ENCODE measurements around the gene NCBP3. TPM values are rescaled to one million over a fixed set of nuclear protein-coding genes. Genes with fewer than 3 reads are reported as not detected.

Gene NCBP3
- total and polyA plus RNA-seq, 2 of the 8 experiments (the other 6 are each of a cell fraction or from before 2014, with no cell fraction given): 19.6 to 46.1 TPM

DNA sequence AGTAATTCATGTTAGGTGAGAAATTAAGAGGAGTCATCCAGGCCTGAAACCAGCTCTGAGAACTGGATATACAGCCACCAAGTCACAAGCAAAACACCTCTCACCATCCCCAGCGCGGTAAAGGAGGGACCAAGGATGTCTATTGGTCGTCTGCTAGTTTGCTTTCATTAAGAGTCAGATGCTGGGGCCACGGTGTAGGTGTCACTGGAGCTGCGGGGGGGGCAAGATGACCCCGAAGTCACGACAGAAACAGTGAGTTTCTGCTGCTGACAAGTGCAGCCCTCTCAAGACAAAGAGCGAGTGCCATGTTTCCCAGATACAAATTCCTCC, 790 bp downstream of the NCBP3 start:
- Histone ChIP-seq H2BK120ac (replicated peaks; ENCODE audit: low read depth, low read length) (no peak overlapping the region), H3K4me1 (replicated peaks in 1 of 4; ENCODE audit: control insufficient read depth in 3 of 4, insufficient read depth in 4 of 4, low read length in 3 of 4) (0 out of 7 replicates have a peak, but pooled peaks cover 0 to 3% (median 0%) of the 10 kb centered on the region in 4 experiments), H2AFZ (ENCODE audit: low read length) (no peak overlapping the region), H3K4me2 (ENCODE audit: insufficient read depth in 1 of 2, low read depth in 2 of 2, low read length in 2 of 2) (peak overlapping the region; percentile 48 to 88), H3K27me3 (replicated peaks in 1 of 4; ENCODE audit: control insufficient read depth in 3 of 4, extremely low read depth in 1 of 4, insufficient read depth in 3 of 4, low read length in 3 of 4) (no peaks in the 10 kb centered on the region), H3K18ac (ENCODE audit: extremely low read depth, low read length) (no peak overlapping the region; the same call in 1 of the 2 replicates), H3K23me2 (ENCODE audit: low read depth, low read length) (0 out of 2 replicates have a peak, but pooled peaks cover 3% of the 10 kb centered on the region), H4K8ac (ENCODE audit: extremely low read depth, insufficient read depth, low read length) (no peak overlapping the region), H2BK15ac (ENCODE audit: low read length) (no peak overlapping the region), H3K14ac (ENCODE audit: insufficient read length) (no peak overlapping the region), H3K9ac (replicated peaks in 1 of 4; ENCODE audit: extremely low read depth in 1 of 4, low read depth in 3 of 4, low read length in 3 of 4) (peak overlapping the region in 3 of 4 experiments; percentile 52 to 97 (median 96); a peak in 4 of 7 replicates), H3K23ac (ENCODE audit: insufficient read length) (no peak overlapping the region), H2BK20ac (ENCODE audit: low read length) (no peak overlapping the region), H3K56ac (replicated peaks; ENCODE audit: insufficient read length, low read depth, low read length) (no peak overlapping the region), H3K79me2 (ENCODE audit: control insufficient read depth in 1 of 2, insufficient read depth in 2 of 2, low read length in 2 of 2) (peaks cover 7 to 38% of the 10 kb centered on the region in 2 experiments; a peak in 3 of 4 replicates), H2BK12ac (ENCODE audit: low read depth, low read length) (no peak overlapping the region), H3K79me1 (ENCODE audit: low read depth, low read length) (peaks cover 2% of the 10 kb centered on the region; the same call in 1 of the 2 replicates), H4K20me1 (replicated peaks in 1 of 2; ENCODE audit: control insufficient read depth in 1 of 2, insufficient read depth in 2 of 2, low read length in 2 of 2) (peaks cover 5 to 6% of the 10 kb centered on the region in 2 experiments), H2AK5ac (ENCODE audit: low read depth, low read length) (no peak overlapping the region), H3K36me3 (ENCODE audit: control insufficient read depth in 2 of 4, insufficient read depth in 4 of 4, low read length in 3 of 4) (peaks cover under 1 to 23% (median 16%) of the 10 kb centered on the region in 4 experiments; a peak in 7 of 8 replicates), H3K9me3 (ENCODE audit: insufficient read depth in 2 of 2, low read depth in 1 of 2, low read length in 1 of 2) (no peaks in the 10 kb centered on the region), H4K91ac (replicated peaks; ENCODE audit: insufficient read length, low read length) (no peak overlapping the region), H3K4ac (replicated peaks; ENCODE audit: insufficient read length, low read depth, low read length) (no peak overlapping the region), H2BK5ac (ENCODE audit: low read depth, low read length) (no peak overlapping the region; the same call in 1 of the 2 replicates), H4K5ac (ENCODE audit: insufficient read length, low read depth, low read length) (no peak overlapping the region), H3K4me3 (ENCODE audit: extremely low read depth in 1 of 4, insufficient read depth in 2 of 4, low read depth in 3 of 4, low read length in 4 of 4) (peak overlapping the region; percentile 84 to 95 (median 90)), H3K27ac (ENCODE audit: low read depth, low read length) (peak overlapping the region; percentile 91; the same call in 1 of the 2 replicates)
- no peak for FAIRE-seq
- WGBS, 2 experiments (ENCODE audit: extremely low coverage in 1 of 2, insufficient coverage in 1 of 2, insufficient read length in 1 of 2, insufficient replicate concordance in 2 of 2, low coverage in 1 of 2, low lambda C conversion rate in 2 of 2, missing lambda C conversion rate in 1 of 2): 1% methylated on average over 8 of the region's 8 CpGs; no CpG with 5 or more reads in 1 of the 2 experiments
- TF ChIP-seq CREB1 (IDR thresholded peaks at IDR 0.05) (no peak), POLR2A (IDR thresholded peaks at IDR 0.05; ENCODE audit: control extremely low read depth in 1 of 2, low read depth in 2 of 2, low read length in 2 of 2) (peak in 1 of 2 experiments; percentile 18; a peak in 1 of 3 replicates), SAP30 (IDR thresholded peaks at IDR 0.05; ENCODE audit: insufficient read depth, insufficient replicate concordance, low read length) (peak; percentile 63), JUND (IDR thresholded peaks at IDR 0.05; ENCODE audit: low read length) (no peak)
- ChIA-PET CTCF (ENCODE audit: partially characterized antibody) (interaction anchor here (0.5 to 6.0 kb wide), 23 partner anchors 7 to 350 kb away, joined by 3 to 75 read pairs (median 5); partner anchors contain the start of genes CAMKK1, HASPIN and P2RX1), POLR2A (ENCODE audit: partially characterized antibody) (interaction anchor here (0.8 to 3.0 kb wide), 17 partner anchors 11 to 298 kb away, joined by 3 to 16 read pairs (median 4); partner anchors contain the start of genes CYB5D2, HASPIN and ZZEF1)
- no peak for DNase-seq (ENCODE audit: low read depth in 1 of 2, low spot score in 2 of 2)
